ENCODE results near the gene NFKBIE.
"Not testable (repeated sequence)": the region's sequence is repeated elsewhere in the genome, so short reads cannot be mapped to it uniquely, and the experiment has no call there.

The NFKBIE gene

GRCh38 chr6:44265007-44265721 lies at the start of gene NFKBIE:
Gene NFKBIE (minus strand): TSS chr6:44265551. CDS start chr6:44265346, 205 bp downstream.
- Mint-ChIP-seq H3K9me3 (no peaks in the 10 kb centered on the region), H3K36me3 (peaks cover 13% of the 10 kb centered on the region), H3K4me1 (peaks cover 62% of the 10 kb centered on the region), H3K27me3 (peaks cover 33% of the 10 kb centered on the region), H3K4me3 (peak within 1 kb of the TSS; percentile 85), H3K27ac (peak within 1 kb of the TSS; percentile 93)
- peak; percentile 94 for DNase-seq
- CTCF ChIA-PET: interaction anchor here (0.8 to 4.1 kb wide), 9 partner anchors 13 to 92 kb away, joined by 3 to 105 read pairs (median 4); partner anchors contain the start of genes AARS2 and SLC29A1

- CTCF ChIA-PET: interaction anchor here (0.9 to 1.4 kb wide), 6 partner anchors 10 to 46 kb away, joined by 3 to 8 read pairs (median 3); no protein-coding TSS in a partner anchor
- peaks cover 18% of the 10 kb centered on the region for H3K4me1 Mint-ChIP-seq
- H3K4me3 Mint-ChIP-seq: not testable (repeated sequence)
Measured at GRCh38 chr6:44314657-44315056, 49.3 kb upstream of the NFKBIE start.

GRCh38 chr6:44312901-44313788 lies 47.8 kb upstream of the NFKBIE start, which contains the start of gene AARS2:
Gene AARS2 (minus strand): TSS chr6:44313347. CDS start chr6:44313323, 24 bp downstream.
- H3K4me1 Mint-ChIP-seq: peaks cover 18% of the 10 kb centered on the region
- peaks cover 10% of the 10 kb centered on the region for H3K27me3 Mint-ChIP-seq
- H3K27ac Mint-ChIP-seq: peak within 1 kb of the TSS; percentile 93
- peaks cover 28% of the 10 kb centered on the region for H3K36me3 Mint-ChIP-seq
- CTCF ChIA-PET: interaction anchor here (0.6 to 1.8 kb wide), 21 partner anchors 8 to 673 kb away, joined by 3 to 9 read pairs (median 4); partner anchors contain the start of gene TMEM151B
- H3K9me3 Mint-ChIP-seq: no peaks in the 10 kb centered on the region
- DNase-seq: peak; percentile 93
- H3K4me3 Mint-ChIP-seq: peak within 1 kb of the TSS; percentile 98

More at GRCh38 chr6:44314657-44315056, 49.3 kb upstream of the NFKBIE start:
- not testable (repeated sequence) for H3K27ac Mint-ChIP-seq, DNase-seq, H3K9me3 Mint-ChIP-seq
- Mint-ChIP-seq H3K36me3 (peaks cover 20% of the 10 kb centered on the region), H3K27me3 (peaks cover 15% of the 10 kb centered on the region)

- H3K4me3 Mint-ChIP-seq: peak overlapping the region; percentile 98
- DNase-seq: no peak
- H3K27me3 Mint-ChIP-seq: peaks cover 6% of the 10 kb centered on the region
- peak overlapping the region; percentile 77 for H3K27ac Mint-ChIP-seq
- CTCF ChIA-PET: interaction anchor here (1.2 to 1.8 kb wide), 5 partner anchors 16 to 45 kb away, joined by 3 to 6 read pairs (median 4); no protein-coding TSS in a partner anchor
- H3K4me1 Mint-ChIP-seq: peaks cover 18% of the 10 kb centered on the region
- H3K9me3 Mint-ChIP-seq: no peaks in the 10 kb centered on the region
- peaks cover 33% of the 10 kb centered on the region for H3K36me3 Mint-ChIP-seq
Measured at GRCh38 chr6:44311767-44312166, 46.4 kb upstream of the NFKBIE start.

- DNase-seq: no peak
- H3K4me1 Mint-ChIP-seq: peaks cover 18% of the 10 kb centered on the region
- no peaks in the 10 kb centered on the region for H3K9me3 Mint-ChIP-seq
- H3K4me3 Mint-ChIP-seq: peak overlapping the region; percentile 98
- H3K27me3 Mint-ChIP-seq: peaks cover 2% of the 10 kb centered on the region
- CTCF ChIA-PET: interaction anchor here (1.2 to 1.4 kb wide), 2 partner anchors 43 to 44 kb away, joined by 3 to 4 read pairs; no protein-coding TSS in a partner anchor
- no peak overlapping the region for H3K27ac Mint-ChIP-seq
- peaks cover 33% of the 10 kb centered on the region for H3K36me3 Mint-ChIP-seq
Measured at GRCh38 chr6:44311304-44311703, 46.0 kb upstream of the NFKBIE start.

GRCh38 chr6:44310241-44310640 lies 44.9 kb upstream of the NFKBIE start:
- CTCF ChIA-PET: interaction anchor here (1.2 to 1.4 kb wide), 2 partner anchors 42 to 43 kb away, joined by 3 to 4 read pairs; no protein-coding TSS in a partner anchor
- Mint-ChIP-seq H3K4me1 (peaks cover 18% of the 10 kb centered on the region), H3K36me3 (peaks cover 37% of the 10 kb centered on the region), H3K9me3 (no peaks in the 10 kb centered on the region), H3K4me3 (no peak overlapping the region), H3K27me3 (no peaks in the 10 kb centered on the region), H3K27ac (no peak overlapping the region)
- DNase-seq: no peak

GRCh38 chr6:44309631-44310030 lies 44.3 kb upstream of the NFKBIE start:
- Mint-ChIP-seq H3K27ac (no peak overlapping the region), H3K9me3 (no peaks in the 10 kb centered on the region), H3K36me3 (peaks cover 37% of the 10 kb centered on the region), H3K27me3 (no peaks in the 10 kb centered on the region), H3K4me1 (peaks cover 18% of the 10 kb centered on the region), H3K4me3 (no peak overlapping the region)
- no peak for DNase-seq
- CTCF ChIA-PET: interaction anchor here (0.8 to 1.8 kb wide), 3 partner anchors 10 to 41 kb away, joined by 3 to 8 read pairs (median 7); no protein-coding TSS in a partner anchor

GRCh38 chr6:44309092-44309491 lies 43.7 kb upstream of the NFKBIE start:
- H3K4me1 Mint-ChIP-seq: peaks cover 18% of the 10 kb centered on the region
- no peak overlapping the region for H3K27ac Mint-ChIP-seq
- H3K36me3 Mint-ChIP-seq: peaks cover 37% of the 10 kb centered on the region
- CTCF ChIA-PET: interaction anchor here (0.8 to 1.8 kb wide), 3 partner anchors 9 to 40 kb away, joined by 3 to 8 read pairs (median 7); no protein-coding TSS in a partner anchor
- no peak overlapping the region for H3K4me3 Mint-ChIP-seq
- DNase-seq: no peak
- no peaks in the 10 kb centered on the region for H3K27me3 Mint-ChIP-seq
- H3K9me3 Mint-ChIP-seq: no peaks in the 10 kb centered on the region

- H3K27ac Mint-ChIP-seq: no peak overlapping the region
- CTCF ChIA-PET: interaction anchor here (1.1 to 7.7 kb wide), 3 partner anchors 9 to 38 kb away, joined by 4 to 83 read pairs (median 18); partner anchors contain the start of gene TMEM151B
- H3K4me3 Mint-ChIP-seq: no peak overlapping the region
- H3K27me3 Mint-ChIP-seq: no peaks in the 10 kb centered on the region
- peaks cover 37% of the 10 kb centered on the region for H3K36me3 Mint-ChIP-seq
- no peak for DNase-seq
- no peaks in the 10 kb centered on the region for H3K9me3 Mint-ChIP-seq
- peaks cover 8% of the 10 kb centered on the region for H3K4me1 Mint-ChIP-seq
Measured at GRCh38 chr6:44307217-44307616, 41.9 kb upstream of the NFKBIE start.

GRCh38 chr6:44306710-44307109 lies 41.4 kb upstream of the NFKBIE start:
- H3K4me3 Mint-ChIP-seq: no peak overlapping the region
- H3K4me1 Mint-ChIP-seq: peaks cover 3% of the 10 kb centered on the region
- H3K27me3 Mint-ChIP-seq: no peaks in the 10 kb centered on the region
- CTCF ChIA-PET: interaction anchor here (1.1 to 7.7 kb wide), 3 partner anchors 9 to 38 kb away, joined by 4 to 83 read pairs (median 18); partner anchors contain the start of gene TMEM151B
- H3K36me3 Mint-ChIP-seq: peaks cover 34% of the 10 kb centered on the region
- DNase-seq: no peak
- no peak overlapping the region for H3K27ac Mint-ChIP-seq
- H3K9me3 Mint-ChIP-seq: no peaks in the 10 kb centered on the region

GRCh38 chr6:44305200-44305725 lies 39.9 kb upstream of the NFKBIE start:
- Mint-ChIP-seq H3K27me3 (no peaks in the 10 kb centered on the region), H3K4me3 (no peak overlapping the region), H3K4me1 (no peaks in the 10 kb centered on the region), H3K9me3 (no peaks in the 10 kb centered on the region), H3K36me3 (peaks cover 29% of the 10 kb centered on the region), H3K27ac (peak overlapping the region; percentile 46)
- CTCF ChIA-PET: interaction anchor here (1.0 to 7.7 kb wide), 20 partner anchors 8 to 133 kb away, joined by 3 to 83 read pairs (median 5); partner anchors contain the start of genes AARS2 and TMEM151B
- no peak for DNase-seq

- Mint-ChIP-seq H3K27me3 (no peaks in the 10 kb centered on the region), H3K4me1 (no peaks in the 10 kb centered on the region), H3K27ac (no peak overlapping the region), H3K9me3 (no peaks in the 10 kb centered on the region), H3K4me3 (no peak overlapping the region), H3K36me3 (peaks cover 24% of the 10 kb centered on the region)
- CTCF ChIA-PET: interaction anchor here (1.0 to 7.7 kb wide), 21 partner anchors 8 to 132 kb away, joined by 3 to 83 read pairs (median 5); partner anchors contain the start of genes AARS2 and TMEM151B
- DNase-seq: peak; percentile 51
Measured at GRCh38 chr6:44304282-44305199, 39.2 kb upstream of the NFKBIE start.

Measured in activated naive CD4-positive, alpha-beta T cell treated with anti-CD3 and anti-CD28 coated beads, Interleukin-2, amount 10 ng/mL, durations not matched to agents 7 days and 5 days (primary cell).